ENCODE data around the gene PEX11B. TPM values are rescaled to one million over a fixed set of nuclear protein-coding genes. Genes with fewer than 3 reads are reported as not detected.
"Not testable (repeated sequence)": the region's sequence is repeated elsewhere in the genome, so short reads cannot be mapped to it uniquely, and the experiment has no call there.

Gene PEX11B
- polyA plus RNA-seq, 1 of the 3 experiments (the other 2 are of a cell fraction) = 26.1 TPM

GRCh38 chr1:145926686-145927062, 8.2 kb upstream of the PEX11B start (continued):
- TF ChIP-seq GATA2 (CRISPR knock-in tag; IDR thresholded peaks at IDR 0.05) = no peak
- no peak for TF ChIP-seq PBX3 (IDR thresholded peaks at IDR 0.05)

- H3F3A ChIP-seq (replicated peaks; ENCODE audit: insufficient read depth) = peaks cover 36% of the 10 kb centered on the region
- no peak overlapping the region for H3K4me2 ChIP-seq
- H2AFZ ChIP-seq (ENCODE audit: low read depth) = no peak overlapping the region
- no peaks in the 10 kb centered on the region for H4K20me1 ChIP-seq (ENCODE audit: insufficient read depth)
- no peaks in the 10 kb centered on the region for H3K27me3 ChIP-seq (ENCODE audit: insufficient read depth)
- H3K9me2 ChIP-seq = no peaks in the 10 kb centered on the region
- ChIA-PET POLR2A (no interaction called here), CTCF (interaction anchor here (1.6 kb wide), 1 partner anchor 30 kb away, joined by 6 read pairs; no protein-coding TSS in a partner anchor)
- WGBS (ENCODE audit: low lambda C conversion rate) = 92% methylated on average over 2 of the region's 2 CpGs
- H3K79me2 ChIP-seq (ENCODE audit: insufficient read depth) = peaks cover 26% of the 10 kb centered on the region
- H3K27ac ChIP-seq (ENCODE audit: low read depth in 2 of 2, low read length in 1 of 2) = peak overlapping the region in 1 of 2 experiments; percentile 12; a peak in 1 of 4 replicates
- H3K36me3 ChIP-seq (replicated peaks in 1 of 2; ENCODE audit: control insufficient read depth in 1 of 2, insufficient read depth in 2 of 2, low read length in 1 of 2) = peaks cover 15 to 25% of the 10 kb centered on the region in 2 experiments
- H3K9me3 ChIP-seq = no peaks in the 10 kb centered on the region
- H3K4me1 ChIP-seq (ENCODE audit: control insufficient read depth in 1 of 2, insufficient read depth in 2 of 2, low read depth in 1 of 2, low read length in 1 of 2) = peaks cover 7 to 25% of the 10 kb centered on the region in 2 experiments
- H3K9ac ChIP-seq = no peak overlapping the region
- TF ChIP-seq, protein P1, sequence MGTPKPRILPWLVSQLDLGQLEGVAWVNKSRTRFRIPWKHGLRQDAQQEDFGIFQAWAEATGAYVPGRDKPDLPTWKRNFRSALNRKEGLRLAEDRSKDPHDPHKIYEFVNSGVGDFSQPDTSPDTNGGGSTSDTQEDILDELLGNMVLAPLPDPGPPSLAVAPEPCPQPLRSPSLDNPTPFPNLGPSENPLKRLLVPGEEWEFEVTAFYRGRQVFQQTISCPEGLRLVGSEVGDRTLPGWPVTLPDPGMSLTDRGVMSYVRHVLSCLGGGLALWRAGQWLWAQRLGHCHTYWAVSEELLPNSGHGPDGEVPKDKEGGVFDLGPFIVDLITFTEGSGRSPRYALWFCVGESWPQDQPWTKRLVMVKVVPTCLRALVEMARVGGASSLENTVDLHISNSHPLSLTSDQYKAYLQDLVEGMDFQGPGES (IDR thresholded peaks at IDR 0.05; ENCODE audit: low read depth, low read length) = no peak
- TF ChIP-seq RCOR1 (IDR thresholded peaks at IDR 0.05; ENCODE audit: low read length) = no peak
- TF ChIP-seq GABPA (IDR thresholded peaks at IDR 0.05; ENCODE audit: low read depth) = no peak
- no peak for TF ChIP-seq CTCF (IDR thresholded peaks at IDR 0.05)
- no peak for TF ChIP-seq FOXM1 (IDR thresholded peaks at IDR 0.05; ENCODE audit: low read depth)
- TF ChIP-seq JUND (IDR thresholded peaks at IDR 0.05) = no peak
- no peak for TF ChIP-seq SMC3 (IDR thresholded peaks at IDR 0.05; ENCODE audit: low read depth, low read length)
- no peak for TF ChIP-seq NFIC (IDR thresholded peaks at IDR 0.05; ENCODE audit: borderline replicate concordance)
- no peak for TF ChIP-seq YY1 (IDR thresholded peaks at IDR 0.05; ENCODE audit: low read depth)
- H3K4me3 ChIP-seq (ENCODE audit: low read depth in 2 of 2, low read length in 1 of 2) = no peak overlapping the region
- no peak for DNase-seq
Measured at GRCh38 chr1:145922266-145922665, 3.7 kb upstream of the PEX11B start.

DNA sequence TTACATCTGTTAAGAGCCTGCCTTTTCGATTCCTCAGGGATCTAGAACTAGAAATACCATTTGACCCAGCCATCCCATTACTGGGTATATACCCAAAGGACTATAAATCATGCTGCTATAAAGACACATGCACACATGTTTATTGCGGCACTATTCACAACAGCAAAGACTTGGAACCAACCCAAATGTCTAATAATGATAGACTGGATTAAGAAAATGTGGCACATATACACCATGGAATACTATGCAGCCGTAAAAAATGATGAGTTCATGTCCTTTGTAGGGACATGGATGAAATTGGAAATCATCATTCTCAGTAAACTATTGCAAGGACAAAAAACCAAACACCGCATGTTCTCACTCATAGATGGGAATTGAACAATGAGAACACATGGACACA, 1.8 kb upstream of the PEX11B start:
- H3K9ac ChIP-seq; H3K27ac ChIP-seq (ENCODE audit: low read depth in 2 of 2, low read length in 1 of 2); H3K27me3 ChIP-seq (ENCODE audit: insufficient read depth); H3K9me3 ChIP-seq; DNase-seq; H3K9me2 ChIP-seq; POLR2A ChIA-PET; H4K20me1 ChIP-seq (ENCODE audit: insufficient read depth); H2AFZ ChIP-seq (ENCODE audit: low read depth): not testable (repeated sequence)
- 89% methylated on average over 3 of the region's 4 CpGs for WGBS (ENCODE audit: low lambda C conversion rate)
- peak overlapping the region in 1 of 2 experiments; percentile 83; a peak in 1 of 4 replicates for H3K4me3 ChIP-seq (ENCODE audit: low read depth in 2 of 2, low read length in 1 of 2)
- H3K36me3 ChIP-seq (replicated peaks in 1 of 2; ENCODE audit: control insufficient read depth in 1 of 2, insufficient read depth in 2 of 2, low read length in 1 of 2) = peaks cover 17 to 31% of the 10 kb centered on the region in 2 experiments
- peaks cover 33% of the 10 kb centered on the region for H3F3A ChIP-seq (replicated peaks; ENCODE audit: insufficient read depth)
- peak overlapping the region; percentile 91; the same call in 1 of the 2 replicates for H3K4me2 ChIP-seq
- peaks cover 19% of the 10 kb centered on the region for H3K79me2 ChIP-seq (ENCODE audit: insufficient read depth)
- peaks cover 0 to 18% of the 10 kb centered on the region in 2 experiments; a peak in 2 of 4 replicates for H3K4me1 ChIP-seq (ENCODE audit: control insufficient read depth in 1 of 2, insufficient read depth in 2 of 2, low read depth in 1 of 2, low read length in 1 of 2)
- CTCF ChIA-PET = interaction anchor here (16.4 kb wide), 1 partner anchor 25 kb away, joined by 281 read pairs; no protein-coding TSS in a partner anchor
